ENCODE results near the gene UBE2J2. TPM values are rescaled to one million over a fixed set of nuclear protein-coding genes. Genes with fewer than 3 reads are reported as not detected.

Gene UBE2J2
- total RNA-seq, 1 donor from 2014 or later, result 28.7 TPM

DNA sequence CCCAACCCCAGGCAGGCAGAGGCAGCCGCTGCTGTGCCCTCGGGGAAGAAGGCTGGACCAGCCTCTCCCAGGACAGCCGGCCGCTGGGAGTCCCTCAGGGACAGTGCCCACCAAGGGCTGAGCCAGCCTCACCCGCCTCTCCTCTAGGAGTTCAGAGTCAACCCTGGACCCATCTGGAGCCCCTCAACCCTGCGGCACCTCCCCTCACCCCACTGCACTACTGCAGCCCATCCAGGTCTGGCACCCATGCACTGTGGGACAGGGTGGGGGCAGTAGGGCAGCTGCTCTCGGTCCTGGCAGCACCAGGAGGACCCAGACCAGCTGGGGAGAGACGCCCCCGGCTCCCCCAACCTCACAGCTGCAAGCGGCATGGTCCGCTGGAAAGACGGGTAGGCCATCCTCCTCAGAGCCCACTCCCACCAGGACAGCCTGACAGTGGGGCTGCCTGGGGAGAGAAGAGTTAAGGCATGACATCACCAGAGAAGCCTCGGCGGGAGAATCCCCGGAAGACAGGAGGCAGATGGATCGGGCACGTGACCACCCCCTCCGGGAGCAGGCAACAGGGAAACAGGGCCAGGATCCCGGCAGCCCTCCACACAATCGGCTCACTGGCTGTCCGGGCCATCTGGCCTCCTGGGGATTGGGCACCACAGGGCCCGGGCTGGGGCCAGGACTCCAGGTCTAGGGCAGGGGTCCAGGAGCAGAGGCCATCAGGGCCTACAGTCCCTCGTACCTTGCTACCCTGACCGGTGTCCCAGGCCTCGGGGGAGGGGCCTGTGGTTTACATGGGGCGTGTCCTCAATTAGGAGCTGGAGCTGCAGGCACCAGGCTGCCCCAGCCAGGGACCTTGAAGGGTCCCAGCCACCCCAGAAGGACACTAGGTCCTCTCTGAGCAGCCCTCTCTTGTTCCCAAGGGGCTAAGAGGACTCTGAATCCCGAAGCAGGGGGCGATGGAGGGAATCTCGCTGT is 31.0 kb upstream of the UBE2J2 start:
- peaks cover 0 to 2% (median 0%) of the 10 kb centered on the region in 3 donors for H3K36me3 ChIP-seq (ENCODE audit: control insufficient read depth in 3 of 3, insufficient read depth in 3 of 3, low read length in 3 of 3)
- H3K27ac ChIP-seq (ENCODE audit: low read depth, low read length), result peak overlapping the region; percentile 68
- H3K4me3 ChIP-seq (ENCODE audit: low read length in 3 of 3), result peak overlapping the region; percentile 60 to 82 (median 68)
- H3K27me3 ChIP-seq (ENCODE audit: control insufficient read depth in 3 of 3, insufficient read depth in 3 of 3, low read length in 3 of 3), result no peaks in the 10 kb centered on the region
- peak overlapping the region; percentile 57 to 89 (median 69) for H3K9ac ChIP-seq (ENCODE audit: low read depth in 1 of 3, low read length in 3 of 3)
- H3K9me3 ChIP-seq (ENCODE audit: control insufficient read depth in 3 of 3, low read length in 3 of 3), result no peaks in the 10 kb centered on the region
- H3K4me1 ChIP-seq (ENCODE audit: control insufficient read depth in 3 of 3, insufficient read depth in 3 of 3, low read length in 3 of 3), result peaks cover 36 to 45% (median 44%) of the 10 kb centered on the region in 3 donors

DNA sequence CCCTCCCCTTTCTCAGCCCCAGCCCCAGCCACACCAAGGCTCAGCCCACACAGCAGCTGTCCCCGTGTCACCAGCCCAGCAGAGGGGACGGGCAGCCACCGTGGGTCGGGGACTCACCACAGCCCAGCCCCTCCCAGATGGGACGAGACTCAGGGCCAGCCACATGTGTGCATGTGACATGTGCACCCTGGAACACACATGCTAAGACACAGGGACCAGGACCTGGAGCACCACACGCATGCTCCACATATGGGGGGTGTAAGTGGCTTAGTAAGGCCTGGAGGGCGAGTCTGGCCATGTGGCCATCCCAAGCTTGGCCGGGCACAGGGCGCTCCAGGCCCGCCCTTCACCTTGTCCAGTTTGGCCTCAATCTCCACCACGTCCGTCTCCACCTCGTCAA is 30.1 kb upstream of the UBE2J2 start:
- Histone ChIP-seq H3K9me3 (ENCODE audit: control insufficient read depth in 3 of 3, low read length in 3 of 3) (no peaks in the 10 kb centered on the region), H3K27ac (ENCODE audit: low read depth, low read length) (no peak overlapping the region), H3K27me3 (ENCODE audit: control insufficient read depth in 3 of 3, insufficient read depth in 3 of 3, low read length in 3 of 3) (no peaks in the 10 kb centered on the region), H3K4me1 (ENCODE audit: control insufficient read depth in 3 of 3, insufficient read depth in 3 of 3, low read length in 3 of 3) (peaks cover 29 to 38% (median 37%) of the 10 kb centered on the region in 3 donors), H3K36me3 (ENCODE audit: control insufficient read depth in 3 of 3, insufficient read depth in 3 of 3, low read length in 3 of 3) (peaks cover 0 to 2% (median 0%) of the 10 kb centered on the region in 3 donors), H3K9ac (ENCODE audit: low read depth in 1 of 3, low read length in 3 of 3) (no peak overlapping the region), H3K4me3 (ENCODE audit: low read length in 3 of 3) (no peak overlapping the region)

DNA sequence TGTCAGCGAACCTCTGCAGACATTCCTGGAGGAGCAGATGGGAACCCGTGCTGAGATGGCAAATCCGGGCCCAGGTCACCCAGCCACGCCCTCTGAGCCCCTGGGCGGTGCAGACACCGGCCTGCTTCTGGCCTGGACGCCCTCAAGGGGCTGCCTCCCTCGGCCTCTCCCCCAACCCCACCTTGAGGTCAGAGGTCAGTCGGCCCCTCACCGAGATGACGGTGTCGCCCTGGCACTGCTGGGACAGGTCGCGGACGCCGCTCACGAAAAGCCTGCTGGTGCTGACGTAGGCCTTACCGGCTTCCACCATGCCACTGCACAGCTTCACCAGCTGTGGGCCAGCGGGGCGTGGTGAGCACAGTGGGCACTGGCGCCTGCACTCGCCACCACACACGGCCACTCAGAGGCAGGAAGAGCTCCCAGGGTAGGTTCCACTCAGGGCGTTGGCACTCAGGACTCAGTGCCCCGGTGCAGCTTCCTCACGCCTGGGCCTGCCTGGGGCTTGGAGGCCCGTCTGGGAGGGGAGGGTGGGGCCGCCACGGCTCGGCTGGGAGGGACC is 29.4 kb upstream of the UBE2J2 start:
- peaks cover 0 to 2% (median 0%) of the 10 kb centered on the region in 3 donors for H3K36me3 ChIP-seq (ENCODE audit: control insufficient read depth in 3 of 3, insufficient read depth in 3 of 3, low read length in 3 of 3)
- no peak overlapping the region for H3K27ac ChIP-seq (ENCODE audit: low read depth, low read length)
- no peaks in the 10 kb centered on the region for H3K9me3 ChIP-seq (ENCODE audit: control insufficient read depth in 3 of 3, low read length in 3 of 3)
- peaks cover 29 to 37% (median 36%) of the 10 kb centered on the region in 3 donors for H3K4me1 ChIP-seq (ENCODE audit: control insufficient read depth in 3 of 3, insufficient read depth in 3 of 3, low read length in 3 of 3)
- H3K27me3 ChIP-seq (ENCODE audit: control insufficient read depth in 3 of 3, insufficient read depth in 3 of 3, low read length in 3 of 3), result no peaks in the 10 kb centered on the region
- H3K9ac ChIP-seq (ENCODE audit: low read depth in 1 of 3, low read length in 3 of 3), result no peak overlapping the region
- H3K4me3 ChIP-seq (ENCODE audit: low read length in 3 of 3), result no peak overlapping the region

DNA sequence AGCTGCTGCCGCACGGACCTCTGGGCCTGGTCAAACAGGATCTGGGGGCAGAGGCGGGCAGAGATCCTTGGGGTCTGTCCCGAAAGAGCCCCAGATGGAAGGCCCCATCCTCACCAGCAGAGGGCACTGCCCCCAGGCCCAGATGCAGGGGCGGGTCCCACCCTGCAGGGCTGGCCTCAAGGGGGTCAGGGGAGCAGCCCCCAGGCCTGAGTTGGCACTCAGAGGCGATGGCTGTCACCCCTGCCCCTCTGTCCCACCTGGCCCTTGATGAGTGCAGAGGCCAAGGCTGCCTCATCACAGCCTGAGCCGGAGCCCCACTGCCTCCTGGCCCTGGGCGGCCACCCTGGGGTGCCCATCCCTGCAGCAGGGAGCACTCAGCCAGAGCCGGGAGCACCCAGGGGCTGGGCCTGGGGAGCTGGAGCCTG is 28.4 kb upstream of the UBE2J2 start:
- Histone ChIP-seq H3K9me3 (ENCODE audit: control insufficient read depth in 3 of 3, low read length in 3 of 3) (no peaks in the 10 kb centered on the region), H3K27ac (ENCODE audit: low read depth, low read length) (no peak overlapping the region), H3K4me1 (ENCODE audit: control insufficient read depth in 3 of 3, insufficient read depth in 3 of 3, low read length in 3 of 3) (peaks cover 27 to 33% (median 33%) of the 10 kb centered on the region in 3 donors), H3K4me3 (ENCODE audit: low read length in 3 of 3) (no peak overlapping the region), H3K27me3 (ENCODE audit: control insufficient read depth in 3 of 3, insufficient read depth in 3 of 3, low read length in 3 of 3) (no peaks in the 10 kb centered on the region), H3K36me3 (ENCODE audit: control insufficient read depth in 3 of 3, insufficient read depth in 3 of 3, low read length in 3 of 3) (peaks cover 0 to 6% (median 4%) of the 10 kb centered on the region in 3 donors), H3K9ac (ENCODE audit: low read depth in 1 of 3, low read length in 3 of 3) (no peak overlapping the region)

DNA sequence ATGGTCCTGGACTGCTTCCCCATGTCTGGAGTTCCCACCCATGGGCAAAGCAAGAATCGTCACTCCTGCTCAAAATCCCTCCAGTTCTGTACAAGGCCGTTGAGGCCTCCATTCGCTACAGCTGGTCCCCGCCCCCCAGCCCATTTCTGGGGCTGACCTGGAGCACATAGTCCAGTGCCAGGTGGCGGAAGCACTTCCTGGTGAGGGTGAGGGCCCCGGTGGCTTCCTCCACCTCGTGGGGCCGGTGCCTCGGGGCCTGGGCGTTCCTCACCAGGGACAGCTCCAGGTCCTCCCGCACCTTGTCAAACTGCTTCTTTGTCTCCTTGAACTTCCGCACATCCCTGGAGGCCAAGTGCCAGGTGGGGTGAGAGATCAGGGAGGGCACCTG is 26.7 kb upstream of the UBE2J2 start:
- H3K27ac ChIP-seq (ENCODE audit: low read depth, low read length), result no peak overlapping the region
- no peak overlapping the region for H3K9ac ChIP-seq (ENCODE audit: low read depth in 1 of 3, low read length in 3 of 3)
- no peaks in the 10 kb centered on the region for H3K27me3 ChIP-seq (ENCODE audit: control insufficient read depth in 3 of 3, insufficient read depth in 3 of 3, low read length in 3 of 3)
- H3K4me3 ChIP-seq (ENCODE audit: low read length in 3 of 3), result no peak overlapping the region
- H3K4me1 ChIP-seq (ENCODE audit: control insufficient read depth in 3 of 3, insufficient read depth in 3 of 3, low read length in 3 of 3), result peaks cover 11 to 17% (median 16%) of the 10 kb centered on the region in 3 donors
- peaks cover 6 to 15% (median 8%) of the 10 kb centered on the region in 3 donors for H3K36me3 ChIP-seq (ENCODE audit: control insufficient read depth in 3 of 3, insufficient read depth in 3 of 3, low read length in 3 of 3)
- H3K9me3 ChIP-seq (ENCODE audit: control insufficient read depth in 3 of 3, low read length in 3 of 3), result no peaks in the 10 kb centered on the region

DNA sequence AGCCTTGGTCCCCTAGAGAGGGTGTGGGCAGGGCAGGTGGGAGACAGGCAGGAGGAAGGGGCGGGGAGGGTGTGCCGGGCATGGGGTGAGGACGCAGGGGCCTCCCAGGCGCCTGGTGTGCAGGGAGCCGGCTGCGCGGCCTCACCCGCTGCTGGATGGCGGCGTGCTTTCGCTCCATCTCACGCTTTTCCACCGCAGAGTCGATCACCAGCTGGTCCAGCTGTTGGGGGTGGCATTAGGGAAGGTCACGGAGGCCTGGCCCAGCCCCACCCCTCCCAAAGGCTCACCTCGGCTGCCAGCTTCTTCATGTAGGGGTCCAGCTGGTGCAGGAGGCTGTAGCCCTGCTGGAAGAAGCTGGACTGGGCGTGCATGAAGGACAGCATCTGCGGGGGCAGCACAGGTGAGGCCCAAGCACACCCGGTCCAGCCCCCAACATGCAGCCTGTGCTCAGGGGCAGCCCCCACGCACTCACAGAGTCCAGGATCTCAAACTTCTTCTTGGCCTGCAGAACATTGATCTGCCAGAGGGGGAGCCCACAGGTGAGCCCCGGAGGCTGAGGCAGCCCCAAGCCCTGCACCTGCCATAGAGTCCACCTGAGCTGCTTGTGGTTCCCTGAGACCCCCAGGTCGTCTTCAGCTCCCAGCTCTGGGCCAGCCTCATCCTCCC is 26.2 kb upstream of the UBE2J2 start:
- Histone ChIP-seq H3K9ac (ENCODE audit: low read depth in 1 of 3, low read length in 3 of 3) (no peak overlapping the region), H3K27ac (ENCODE audit: low read depth, low read length) (no peak overlapping the region)

DNA sequence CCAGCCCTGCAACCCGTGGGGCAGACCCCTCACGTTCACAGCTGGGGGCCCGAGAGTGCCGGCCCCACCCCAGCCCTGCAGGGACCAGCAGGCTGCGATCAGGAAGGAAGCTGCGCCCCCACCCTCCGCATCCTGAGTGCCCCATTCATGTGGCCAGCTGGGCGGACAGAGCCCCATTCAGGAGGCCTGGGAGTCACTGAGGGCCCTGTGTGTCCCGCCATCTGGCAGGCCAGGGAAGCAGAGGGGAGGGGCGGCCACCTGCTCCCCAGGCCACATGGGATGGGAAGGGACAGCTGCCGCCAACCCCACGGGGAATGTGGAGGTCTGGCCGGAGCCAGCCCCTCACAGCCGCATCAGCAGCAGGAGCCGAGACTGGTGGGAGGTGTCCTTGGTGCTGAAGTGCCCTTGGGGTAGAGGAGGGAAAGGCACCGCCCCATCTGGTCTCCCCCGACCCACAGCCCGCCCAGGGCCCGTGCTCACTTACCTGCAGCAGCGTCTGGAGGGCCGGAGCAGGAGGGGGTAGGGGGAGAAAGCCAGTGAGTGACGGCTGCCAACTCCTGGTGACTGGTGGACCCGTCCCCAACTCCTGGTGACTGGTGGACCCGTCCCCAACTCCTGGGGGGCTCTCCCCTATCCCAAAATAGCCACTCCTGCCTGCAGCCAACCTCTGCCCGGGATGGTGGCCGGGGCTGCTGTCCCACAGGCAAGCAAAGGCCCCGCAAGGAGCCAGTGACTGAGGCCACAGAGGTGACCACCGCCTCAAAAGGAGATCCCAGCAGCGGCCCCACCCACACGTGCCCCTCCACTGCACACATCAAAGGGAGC is 25.4 kb upstream of the UBE2J2 start:
- Histone ChIP-seq H3K36me3 (ENCODE audit: control insufficient read depth in 3 of 3, insufficient read depth in 3 of 3, low read length in 3 of 3) (peaks cover 8 to 18% (median 8%) of the 10 kb centered on the region in 3 donors), H3K27ac (ENCODE audit: low read depth, low read length) (no peak overlapping the region), H3K9me3 (ENCODE audit: control insufficient read depth in 3 of 3, low read length in 3 of 3) (no peaks in the 10 kb centered on the region), H3K9ac (ENCODE audit: low read depth in 1 of 3, low read length in 3 of 3) (no peak overlapping the region), H3K27me3 (ENCODE audit: control insufficient read depth in 3 of 3, insufficient read depth in 3 of 3, low read length in 3 of 3) (no peaks in the 10 kb centered on the region), H3K4me3 (ENCODE audit: low read length in 3 of 3) (no peak overlapping the region), H3K4me1 (ENCODE audit: control insufficient read depth in 3 of 3, insufficient read depth in 3 of 3, low read length in 3 of 3) (peaks cover 0 to 4% (median 4%) of the 10 kb centered on the region in 3 donors)

More for the DNA sequence above, 26.2 kb upstream of the UBE2J2 start:
- Histone ChIP-seq H3K9me3 (ENCODE audit: control insufficient read depth in 3 of 3, low read length in 3 of 3) (no peaks in the 10 kb centered on the region), H3K4me3 (ENCODE audit: low read length in 3 of 3) (no peak overlapping the region), H3K36me3 (ENCODE audit: control insufficient read depth in 3 of 3, insufficient read depth in 3 of 3, low read length in 3 of 3) (peaks cover 8 to 18% (median 8%) of the 10 kb centered on the region in 3 donors), H3K27me3 (ENCODE audit: control insufficient read depth in 3 of 3, insufficient read depth in 3 of 3, low read length in 3 of 3) (no peaks in the 10 kb centered on the region), H3K4me1 (ENCODE audit: control insufficient read depth in 3 of 3, insufficient read depth in 3 of 3, low read length in 3 of 3) (peaks cover 6 to 11% (median 11%) of the 10 kb centered on the region in 3 donors)

DNA sequence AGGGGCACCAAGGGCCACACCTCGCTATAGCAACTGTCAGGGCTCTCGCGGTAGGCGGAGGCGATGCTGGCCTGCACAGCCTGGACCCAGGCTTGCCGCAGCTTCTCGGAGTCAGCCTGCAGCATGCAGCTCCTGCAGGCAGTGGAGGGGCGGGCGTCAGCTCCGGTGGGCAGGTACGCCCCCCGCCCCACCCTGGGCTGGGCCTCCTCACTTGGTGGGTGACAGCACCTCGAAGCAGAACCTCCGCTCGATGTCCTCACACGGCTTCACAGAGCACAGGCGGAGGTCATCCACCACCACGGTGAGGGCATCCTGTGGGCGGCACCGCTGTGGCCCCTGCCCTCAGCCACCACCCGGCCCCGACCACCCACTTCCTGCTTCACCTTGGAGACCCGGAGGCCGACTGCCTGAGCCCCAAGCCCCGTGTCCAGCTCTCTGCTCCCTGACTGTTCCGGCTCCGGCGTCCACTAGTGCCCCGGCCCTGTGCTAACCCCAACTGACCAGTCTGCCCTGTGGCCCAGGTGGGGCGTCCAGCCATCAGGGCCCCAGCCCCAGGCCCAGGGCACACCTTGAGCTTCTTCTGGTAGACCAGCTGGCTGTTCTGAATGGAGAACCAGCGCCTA is 24.3 kb upstream of the UBE2J2 start:
- Histone ChIP-seq H3K4me3 (ENCODE audit: low read length in 3 of 3) (no peak overlapping the region), H3K27me3 (ENCODE audit: control insufficient read depth in 3 of 3, insufficient read depth in 3 of 3, low read length in 3 of 3) (no peaks in the 10 kb centered on the region), H3K9ac (ENCODE audit: low read depth in 1 of 3, low read length in 3 of 3) (no peak overlapping the region), H3K36me3 (ENCODE audit: control insufficient read depth in 3 of 3, insufficient read depth in 3 of 3, low read length in 3 of 3) (peaks cover 8 to 18% (median 8%) of the 10 kb centered on the region in 3 donors), H3K4me1 (ENCODE audit: control insufficient read depth in 3 of 3, insufficient read depth in 3 of 3, low read length in 3 of 3) (no peaks in the 10 kb centered on the region), H3K27ac (ENCODE audit: low read depth, low read length) (no peak overlapping the region), H3K9me3 (ENCODE audit: control insufficient read depth in 3 of 3, low read length in 3 of 3) (no peaks in the 10 kb centered on the region)
